K562 (cell line): Measurements from ENCODE around the gene DYNC2I2. TPM values are rescaled to one million over a fixed set of nuclear protein-coding genes. Genes with fewer than 3 reads are reported as not detected.

Experiments
- ATAC-seq: fragments of 200-7000 bp; cut with Tn5 transposase; 3 replicates; pipeline ENCODE4 v1.9.1; 2020; ENCODE audit warnings: moderate library complexity
- BruUV-seq: library from RNA; stranded (reverse); fragments of 400-500 nt; replicated peaks from 2 replicates; lab custom pipeline; 2021; lab: Mats Ljungman, UMichigan
- CTCF ChIA-PET: fragments of 300-600 bp; formaldehyde crosslinking; extraction: SDS; loops from one replicate; lab custom pipeline; 2021; ENCODE audit warnings: low intra/inter-chr PET ratio; lab: Yijun Ruan, JAX
- POLR2A ChIA-PET: fragments of 300-600, 350-650 bp; sonication (Branson Sonifier 250); formaldehyde crosslinking; extraction: SDS; loops from one replicate; lab custom pipeline; 2021; ENCODE audit warnings: antibody characterized with exemption, inconsistent platforms; lab: Yijun Ruan, JAX
- DNase-seq, 4 experiments: peaks; one replicate each; pipeline versions ENCODE4 v3.0.0 to v3.0.0-alpha.2; 2011 to 2018; ENCODE audit warnings: low spot score in 3 of 4, mixed read lengths in 3 of 4; ENCODE audit errors: extremely low read depth in 1 of 4
- FAIRE-seq: peaks from 2 replicates; lab custom pipeline; 2011; peaks lifted over from hg19 to GRCh38; lab: Jason Lieb, UNC
- H2AFZ ChIP-seq: 2 replicates; pipeline ENCODE4 v1.6.0; 2011; ENCODE audit warnings: low read depth, low read length, control low read depth, inconsistent platforms
- H3K27ac ChIP-seq: fragments of 200-600 bp; 3 replicates; pipeline ENCODE4 v1.8.0; 2011; ENCODE audit warnings: low read depth, mild to moderate bottlenecking, control low read depth, inconsistent platforms, low read length, moderate library complexity, mixed read lengths; ENCODE audit errors: extremely low read depth
- H3K27me3 ChIP-seq, 2 experiments: fragments of 300-600 bp in 1 of 2; 2 replicates in 1 of 2; 3 replicates in 1 of 2; pipeline versions ENCODE4 v1.6.0 to v1.8.0; 2011; ENCODE audit warnings: inconsistent platforms in 2 of 2, low read length in 2 of 2, mild to moderate bottlenecking in 1 of 2, mixed read lengths in 1 of 2, moderate library complexity in 1 of 2; ENCODE audit not compliant: control insufficient read depth in 2 of 2, insufficient read depth in 2 of 2
- H3K36me3 ChIP-seq: fragments of 300-600 bp; 3 replicates; pipeline ENCODE4 v1.8.0; 2011; ENCODE audit warnings: mild to moderate bottlenecking, low read length, inconsistent platforms; ENCODE audit not compliant: control insufficient read depth, insufficient read depth
- H3K4me1 ChIP-seq, 2 experiments: fragments of 200-600 bp in 1 of 2; replicated peaks in 1 of 2; 2 replicates in 1 of 2; 3 replicates in 1 of 2; pipeline versions ENCODE4 v1.5.1 to v1.8.0; 2011; ENCODE audit warnings: inconsistent platforms in 2 of 2, low read length in 2 of 2, mild to moderate bottlenecking in 1 of 2, mixed read lengths in 1 of 2, moderate library complexity in 1 of 2; ENCODE audit not compliant: control insufficient read depth in 2 of 2, insufficient read depth in 2 of 2
- H3K4me2 ChIP-seq: 2 replicates; pipeline ENCODE4 v1.6.1; 2011; ENCODE audit warnings: low read length, control low read depth, inconsistent platforms, mixed read lengths; ENCODE audit not compliant: insufficient read depth
- H3K4me3 ChIP-seq: fragments of 200-600 bp; sonication (generic), shearing (Covaris generic); 2 replicates; pipeline ENCODE4 v1.5.1; 2016; ENCODE audit warnings: control low read depth, inconsistent platforms
- H3K79me2 ChIP-seq: fragments of 200-600 bp; 3 replicates; pipeline ENCODE4 v1.8.0; 2011; ENCODE audit warnings: low read length, inconsistent platforms; ENCODE audit not compliant: control insufficient read depth, insufficient read depth
- H3K9ac ChIP-seq, 2 experiments: 2 replicates each; pipeline versions ENCODE4 v1.6.0 to v1.6.1; 2011; ENCODE audit warnings: low read depth in 2 of 2, low read length in 2 of 2, control low read depth in 1 of 2, inconsistent platforms in 1 of 2, mild to moderate bottlenecking in 1 of 2, mixed read lengths in 1 of 2; ENCODE audit not compliant: insufficient read depth in 1 of 2
- H3K9me1 ChIP-seq: one replicate; pipeline ENCODE4 v1.6.0; 2011; ENCODE audit warnings: inconsistent platforms, mild to moderate bottlenecking, low read length, moderate library complexity; ENCODE audit not compliant: control insufficient read depth, insufficient read depth
- H3K9me3 ChIP-seq: replicated peaks from 2 replicates; pipeline ENCODE4 v1.5.1; 2011; ENCODE audit warnings: low read depth, low read length, inconsistent platforms; ENCODE audit not compliant: control insufficient read depth, insufficient read depth
- H4K20me1 ChIP-seq: replicated peaks from 2 replicates; pipeline ENCODE4 v1.6.1; 2011; ENCODE audit warnings: low read length, inconsistent platforms, mixed read lengths; ENCODE audit not compliant: control insufficient read depth, insufficient read depth
- ARID1B ChIP-seq: fragments of 450-650 bp; IDR thresholded peaks from 2 replicates; pipeline ENCODE4 v1.6.1; 2016; ENCODE audit warnings: antibody characterized with exemption, mild to moderate bottlenecking, inconsistent platforms
- CEBPG ChIP-seq, 3 experiments: fragments of 200-800 bp in 1 of 3; sonication (Bioruptor generic) in 1 of 3; sonication (generic) in 1 of 3; formaldehyde crosslinking in 1 of 3; IDR thresholded peaks in 2 of 3; conservative IDR thresholded peaks in 1 of 3; 2 replicates each; pipeline versions ENCODE4 v1.6.1 to v1.8.0; 2016 to 2022; ENCODE audit warnings: missing compliant biosample characterization in 2 of 3, missing genetic modification characterization in 2 of 3, mild to moderate bottlenecking in 1 of 3, missing genetic modification reagents in 1 of 3
- EP300 ChIP-seq: IDR thresholded peaks from 2 replicates; pipeline ENCODE4 v1.6.1; 2012; ENCODE audit warnings: low read length, improper control_type of control experiment
- HDGF ChIP-seq: fragments of 450-650 bp; IDR thresholded peaks from 2 replicates; pipeline ENCODE4 v1.6.1; 2016
- ILK ChIP-seq: fragments of 450-650 bp; IDR thresholded peaks from 2 replicates; pipeline ENCODE4 v1.6.1; 2016; ENCODE audit warnings: missing genetic modification characterization, low read depth, mild to moderate bottlenecking, missing compliant biosample characterization, moderate library complexity, borderline replicate concordance
- JUN ChIP-seq, 2 experiments: sonication (generic) in 1 of 2; formaldehyde crosslinking in 1 of 2; IDR thresholded peaks; 2 replicates each; pipeline versions ENCODE4 v1.6.1 to v1.8.0; 2012 to 2022; ENCODE audit warnings: borderline replicate concordance in 2 of 2, mild to moderate bottlenecking in 2 of 2, improper control_type of control experiment in 1 of 2, low read depth in 1 of 2, low read length in 1 of 2, missing genetic modification reagents in 1 of 2
- PCBP1 ChIP-seq: fragments of 200-400 bp; formaldehyde crosslinking; IDR thresholded peaks from 2 replicates; pipeline ENCODE4 v1.6.1; 2018; ENCODE audit warnings: mild to moderate bottlenecking, low read depth, low read length; ENCODE audit not compliant: poor library complexity, severe bottlenecking
- POLR2H ChIP-seq: IDR thresholded peaks from 2 replicates; pipeline ENCODE4 v1.6.1; 2016; ENCODE audit warnings: missing genetic modification characterization, low read depth, mild to moderate bottlenecking, control low read depth, missing compliant biosample characterization, moderate library complexity
- SIN3A ChIP-seq, 2 experiments: fragments of 150-350 bp in 1 of 2; IDR thresholded peaks; 2 replicates each; pipeline ENCODE4 v1.6.1; 2011 to 2016; ENCODE audit warnings: borderline replicate concordance in 2 of 2, low read depth in 2 of 2, low read length in 2 of 2, mild to moderate bottlenecking in 2 of 2, moderate library complexity in 2 of 2; ENCODE audit not compliant: control insufficient read depth in 1 of 2
- TCF3 ChIP-seq: sonication (generic); formaldehyde crosslinking; IDR thresholded peaks from 2 replicates; pipeline ENCODE4 v1.4.0; 2020; ENCODE audit warnings: mild to moderate bottlenecking, missing genetic modification reagents
- TGIF2 ChIP-seq: sonication (generic); formaldehyde crosslinking; IDR thresholded peaks from 2 replicates; pipeline ENCODE4 v1.8.1; 2022; ENCODE audit warnings: mild to moderate bottlenecking, missing genetic modification reagents, moderate library complexity
- U2AF1 ChIP-seq: fragments of 200-400 bp; formaldehyde crosslinking; optimal IDR thresholded peaks from 2 replicates; pipeline ENCODE3; 2017; ENCODE audit warnings: mild to moderate bottlenecking, low read depth, low read length, moderate library complexity
- ZNF140 ChIP-seq: fragments of 250-450 bp; sonication (Bioruptor Pico); IDR thresholded peaks from 2 replicates; pipeline ENCODE4 v1.8.0; 2021; ENCODE audit warnings: moderate library complexity, mild to moderate bottlenecking, inconsistent platforms
- ZNF239 ChIP-seq: fragments of 250-450 bp; sonication (Bioruptor Pico); IDR thresholded peaks from 2 replicates; pipeline ENCODE4 v1.4.0; 2020; ENCODE audit warnings: mild to moderate bottlenecking
- ZNF695 ChIP-seq: fragments of 450-650 bp; formaldehyde crosslinking; IDR thresholded peaks from 2 replicates; pipeline ENCODE4 v1.4.0; 2020; ENCODE audit warnings: mild to moderate bottlenecking, moderate library complexity
- WGBS: fragments of 100-300 bp; shearing (Covaris generic); methylation state at CpG from one replicate; pipeline ENCODE4 v1.1.6; 2016; ENCODE audit warnings: low coverage, mixed read lengths; ENCODE audit not compliant: insufficient coverage; ENCODE audit errors: missing lambda C conversion rate; 5-methylcytosine and 5-hydroxymethylcytosine counted together
- in situ Hi-C: fragments of 300-500 bp; cut with MboI; formaldehyde crosslinking; loops from 4 replicates; pipeline ENCODE4 v1.15.0; 2018; ENCODE audit warnings: inconsistent platforms, mixed read lengths
- intact Hi-C: fragments of 100-400 bp; cut with micrococcal nuclease; formaldehyde crosslinking; loops from 2 replicates; pipeline ENCODE4 v1.14.2; 2022
- polyA plus RNA-seq, 8 experiments: library from polyadenylated mRNA; depleted of rRNA in 4 of 8; stranded (reverse) in 5 of 8; unstranded in 3 of 8; fragments of >200 nt; fragmentation: Nextera tagmentation in 2 of 8; fragmentation: Illumina TruSeq in 1 of 8; extraction: Ambion mirVana in 2 of 8; extraction: Trizol in 1 of 8; gene quantifications; 2 replicates each; pipeline versions ENCODE4 v1.2.1 to v1.2.3, GENCODE V29; 2011 to 2014; ENCODE audit warnings: inconsistent platforms in 1 of 8, missing spikeins in 1 of 8
- total RNA-seq, 7 experiments: library from RNA; depleted of rRNA in 6 of 7; stranded (reverse); fragments of >200 nt in 6 of 7; fragmentation: Illumina TruSeq in 2 of 7; extraction: Trizol in 2 of 7; gene quantifications; 2 replicates each; pipeline versions ENCODE4 v1.2.1 to v1.2.3, GENCODE V29; 2011 to 2021; ENCODE audit warnings: low replicate concordance in 1 of 7
- TF ChIP-seq, protein P1 (sequence below): sonication (generic); formaldehyde crosslinking; IDR thresholded peaks from 2 replicates; pipeline ENCODE4 v1.8.1; 2023; ENCODE audit warnings: mild to moderate bottlenecking, missing genetic modification reagents
- TF ChIP-seq, protein P2 (sequence below): fragments of 250-450 bp; sonication (Bioruptor Pico); IDR thresholded peaks from 2 replicates; pipeline ENCODE4 v1.4.0; 2020
- TF ChIP-seq, protein P3 (sequence below): fragments of 450-650 bp; formaldehyde crosslinking; IDR thresholded peaks from 2 replicates; pipeline ENCODE4 v1.4.0; 2020; ENCODE audit warnings: mild to moderate bottlenecking, mixed read lengths

The DYNC2I2 gene
- total and polyA plus RNA-seq, 9 of the 15 experiments (the other 6 are each of a cell fraction or from before 2014, with no cell fraction given), result 1.5 to 249 (median 70.0) TPM

DNA sequence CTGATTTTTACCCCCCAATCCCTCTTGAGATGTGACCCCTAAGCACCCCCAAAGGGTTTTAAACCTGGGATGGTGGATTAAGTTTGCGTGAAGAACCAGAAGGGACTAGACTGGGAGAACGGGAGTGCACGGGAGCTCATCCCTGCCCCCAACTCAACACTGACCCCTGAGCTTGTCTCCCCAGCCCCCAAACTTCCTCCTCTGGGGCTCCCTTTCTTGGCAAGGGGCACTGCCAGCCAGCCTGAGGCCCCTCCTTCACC is 27.3 kb upstream of the DYNC2I2 start:
- Histone ChIP-seq H3K27ac (no peak overlapping the region), H3K4me1 (peaks cover 23 to 35% of the 10 kb centered on the region in 2 experiments), H3K36me3 (no peaks in the 10 kb centered on the region), H3K4me2 (no peak overlapping the region), H3K9me1 (no peaks in the 10 kb centered on the region), H3K9me3 (no peaks in the 10 kb centered on the region), H3K4me3 (no peak overlapping the region), H3K27me3 (no peaks in the 10 kb centered on the region), H3K9ac (no peak overlapping the region), H4K20me1 (no peaks in the 10 kb centered on the region), H3K79me2 (peaks cover 4% of the 10 kb centered on the region; the same call in 1 of the 3 replicates), H2AFZ (no peak overlapping the region)
- BruUV-seq, result no TSS peak
- intact Hi-C loops (loop anchor here (10.0 kb wide), 2 partner anchors 409 to 489 kb away; partner anchors contain the start of genes CIZ1, GOLGA2 and SWI5), in situ Hi-C loops (no loop called here)
- FAIRE-seq, result no peak
- ChIA-PET CTCF (no interaction called here), POLR2A (interaction anchor here (0.7 to 1.0 kb wide), 2 partner anchors 9 kb away, joined by 4 read pairs; no protein-coding TSS in a partner anchor)
- DNase-seq, result peak in 1 of 4 experiments; percentile 9
- WGBS, result 85% methylated on average over 3 of the region's 3 CpGs
- ATAC-seq, result no peak
- no peak for TF ChIP-seq TCF3 (CRISPR knock-in tag)
- TF ChIP-seq, protein P1, sequence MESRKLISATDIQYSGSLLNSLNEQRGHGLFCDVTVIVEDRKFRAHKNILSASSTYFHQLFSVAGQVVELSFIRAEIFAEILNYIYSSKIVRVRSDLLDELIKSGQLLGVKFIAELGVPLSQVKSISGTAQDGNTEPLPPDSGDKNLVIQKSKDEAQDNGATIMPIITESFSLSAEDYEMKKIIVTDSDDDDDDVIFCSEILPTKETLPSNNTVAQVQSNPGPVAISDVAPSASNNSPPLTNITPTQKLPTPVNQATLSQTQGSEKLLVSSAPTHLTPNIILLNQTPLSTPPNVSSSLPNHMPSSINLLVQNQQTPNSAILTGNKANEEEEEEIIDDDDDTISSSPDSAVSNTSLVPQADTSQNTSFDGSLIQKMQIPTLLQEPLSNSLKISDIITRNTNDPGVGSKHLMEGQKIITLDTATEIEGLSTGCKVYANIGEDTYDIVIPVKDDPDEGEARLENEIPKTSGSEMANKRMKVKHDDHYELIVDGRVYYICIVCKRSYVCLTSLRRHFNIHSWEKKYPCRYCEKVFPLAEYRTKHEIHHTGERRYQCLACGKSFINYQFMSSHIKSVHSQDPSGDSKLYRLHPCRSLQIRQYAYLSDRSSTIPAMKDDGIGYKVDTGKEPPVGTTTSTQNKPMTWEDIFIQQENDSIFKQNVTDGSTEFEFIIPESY (CRISPR knock-in tag), result no peak; the same call in 1 of the 2 replicates
- TF ChIP-seq HDGF, result no peak
- TF ChIP-seq, protein P2, sequence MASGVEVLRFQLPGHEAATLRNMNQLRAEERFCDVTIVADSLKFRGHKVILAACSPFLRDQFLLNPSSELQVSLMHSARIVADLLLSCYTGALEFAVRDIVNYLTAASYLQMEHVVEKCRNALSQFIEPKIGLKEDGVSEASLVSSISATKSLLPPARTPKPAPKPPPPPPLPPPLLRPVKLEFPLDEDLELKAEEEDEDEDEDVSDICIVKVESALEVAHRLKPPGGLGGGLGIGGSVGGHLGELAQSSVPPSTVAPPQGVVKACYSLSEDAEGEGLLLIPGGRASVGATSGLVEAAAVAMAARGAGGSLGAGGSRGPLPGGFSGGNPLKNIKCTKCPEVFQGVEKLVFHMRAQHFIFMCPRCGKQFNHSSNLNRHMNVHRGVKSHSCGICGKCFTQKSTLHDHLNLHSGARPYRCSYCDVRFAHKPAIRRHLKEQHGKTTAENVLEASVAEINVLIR (CRISPR knock-in tag), result no peak
- TF ChIP-seq ZNF140 (CRISPR knock-in tag), result no peak
- TF ChIP-seq CEBPG (CRISPR knock-in tag; IDR thresholded peaks at IDR 0.05), result no peak
- TF ChIP-seq CEBPG (tag; conservative IDR thresholded peaks at IDR 0.05 in 1 of 2, IDR thresholded peaks at IDR 0.05 in 1 of 2), result no peak
- no peak for TF ChIP-seq ZNF695
- no peak for TF ChIP-seq PCBP1
- TF ChIP-seq ILK (tag), result no peak
- no peak for TF ChIP-seq SIN3A (IDR thresholded peaks at IDR 0.05; ENCODE audit: borderline replicate concordance in 2 of 2, control insufficient read depth in 1 of 2, low read depth in 2 of 2, low read length in 2 of 2)
- TF ChIP-seq TGIF2 (CRISPR knock-in tag), result no peak
- TF ChIP-seq ARID1B, result no peak
- no peak for TF ChIP-seq JUN (IDR thresholded peaks at IDR 0.05; ENCODE audit: borderline replicate concordance, low read depth, low read length)
- TF ChIP-seq JUN (CRISPR knock-in tag; IDR thresholded peaks at IDR 0.05; ENCODE audit: borderline replicate concordance), result no peak
- no peak for TF ChIP-seq ZNF239 (CRISPR knock-in tag)
- TF ChIP-seq, protein P3, sequence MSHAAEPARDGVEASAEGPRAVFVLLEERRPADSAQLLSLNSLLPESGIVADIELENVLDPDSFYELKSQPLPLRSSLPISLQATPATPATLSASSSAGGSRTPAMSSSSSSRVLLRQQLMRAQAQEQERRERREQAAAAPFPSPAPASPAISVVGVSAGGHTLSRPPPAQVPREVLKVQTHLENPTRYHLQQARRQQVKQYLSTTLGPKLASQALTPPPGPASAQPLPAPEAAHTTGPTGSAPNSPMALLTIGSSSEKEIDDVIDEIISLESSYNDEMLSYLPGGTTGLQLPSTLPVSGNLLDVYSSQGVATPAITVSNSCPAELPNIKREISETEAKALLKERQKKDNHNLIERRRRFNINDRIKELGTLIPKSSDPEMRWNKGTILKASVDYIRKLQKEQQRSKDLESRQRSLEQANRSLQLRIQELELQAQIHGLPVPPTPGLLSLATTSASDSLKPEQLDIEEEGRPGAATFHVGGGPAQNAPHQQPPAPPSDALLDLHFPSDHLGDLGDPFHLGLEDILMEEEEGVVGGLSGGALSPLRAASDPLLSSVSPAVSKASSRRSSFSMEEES, result no peak
- no peak for TF ChIP-seq U2AF1
- no peak for TF ChIP-seq EP300
- TF ChIP-seq POLR2H, result no peak
